GM23338 (cell line): Measurements from ENCODE around the gene FANK1.

Experiments
- CREB1 ChIP-seq: fragments of 250-450 bp; sonication (Bioruptor Pico); IDR thresholded peaks from 2 replicates; pipeline ENCODE4 v1.5.0; 2020; ENCODE audit warnings: low read depth, mild to moderate bottlenecking, moderate library complexity
- CTCF ChIP-seq, 2 experiments: fragments of 200-600 bp in 1 of 2; sonication (generic) in 1 of 2; conservative IDR thresholded peaks; 2 replicates each; pipeline versions ENCODE4 v1.5.1 to v1.6.1; 2016 to 2017; ENCODE audit warnings: antibody characterized with exemption in 2 of 2, low read depth in 2 of 2, mild to moderate bottlenecking in 2 of 2, moderate library complexity in 1 of 2
- EZH2 ChIP-seq: fragments of 200-600 bp; sonication (generic); IDR thresholded peaks from one replicate; pipeline ENCODE4 v1.8.0; 2017; ENCODE audit warnings: antibody characterized with exemption, mild to moderate bottlenecking, low read depth; ENCODE audit not compliant: unreplicated experiment
- EZH2phosphoT487 ChIP-seq: fragments of 200-600 bp; sonication (generic); IDR thresholded peaks from one replicate; pipeline ENCODE4 v1.8.1; 2018; ENCODE audit warnings: antibody characterized with exemption; ENCODE audit not compliant: unreplicated experiment
- POLR2AphosphoS5 ChIP-seq: IDR thresholded peaks from 2 replicates; pipeline ENCODE4 v1.6.1; 2016; ENCODE audit warnings: antibody characterized with exemption, low read depth
- ZNF114 ChIP-seq: fragments of 250-450 bp; sonication (Bioruptor Pico); IDR thresholded peaks from 2 replicates; pipeline ENCODE4 v1.5.0; 2020; ENCODE audit warnings: mild to moderate bottlenecking, moderate library complexity

- TF ChIP-seq CTCF (conservative IDR thresholded peaks at IDR 0.05; ENCODE audit: low read depth in 2 of 2) (no peak), EZH2 (no peak), EZH2phosphoT487 (no peak), CREB1 (CRISPR knock-in tag) (no peak), POLR2AphosphoS5 (no peak), ZNF114 (CRISPR knock-in tag) (no peak)
These were observed 95.9 kb downstream of the FANK1 start for GRCh38 chr10:125992254-125992653.
